ENCODE data around the gene NTN3.

The NTN3 gene

DNA sequence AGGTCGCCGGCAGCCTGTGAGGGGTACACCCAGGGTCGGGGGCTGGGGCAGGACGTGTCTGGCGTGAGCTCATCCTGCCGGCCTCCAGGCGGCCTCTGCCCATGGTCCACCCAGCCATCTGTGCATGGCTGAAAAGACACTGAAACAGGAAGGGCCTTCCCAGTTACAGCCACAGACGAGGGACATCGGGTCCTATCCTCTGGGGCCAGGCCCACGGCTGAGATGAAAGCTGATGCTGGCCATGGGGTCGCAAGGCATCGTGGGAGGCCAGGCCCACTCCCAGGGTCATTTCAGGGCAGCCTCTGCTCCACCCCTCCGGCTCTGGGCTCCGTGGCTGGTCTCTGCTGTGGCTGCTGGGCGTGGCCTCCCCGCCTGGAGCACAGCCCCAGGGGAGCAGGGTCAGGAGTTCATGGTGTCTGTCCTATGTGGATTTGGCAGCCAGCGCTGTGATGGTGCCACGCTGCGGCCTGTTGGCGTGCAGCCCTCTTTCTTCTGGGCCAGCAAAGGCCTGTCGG, 26.1 kb downstream of the NTN3 start:
- Histone ChIP-seq H3K27ac (ENCODE audit: low read depth in 2 of 2, low read length in 2 of 2) (no peak overlapping the region), H3K4me3 (ENCODE audit: low read length in 2 of 2) (no peak overlapping the region), H3K9me3 (ENCODE audit: control insufficient read depth in 2 of 2, low read length in 2 of 2) (no peaks in the 10 kb centered on the region), H3K27me3 (ENCODE audit: control insufficient read depth in 2 of 2, insufficient read depth in 2 of 2, low read length in 2 of 2) (no peaks in the 10 kb centered on the region), H3K36me3 (ENCODE audit: control insufficient read depth in 2 of 2, insufficient read depth in 2 of 2, low read length in 2 of 2) (peaks cover 6 to 14% of the 10 kb centered on the region in 2 donors), H3K9ac (ENCODE audit: low read depth in 1 of 2, low read length in 2 of 2) (no peak overlapping the region), H3K4me1 (ENCODE audit: control insufficient read depth in 2 of 2, insufficient read depth in 2 of 2, low read length in 2 of 2) (peaks cover 8 to 11% of the 10 kb centered on the region in 2 donors)

- H3K4me3 ChIP-seq (ENCODE audit: low read length in 2 of 2), result no peak overlapping the region
- H3K27ac ChIP-seq (ENCODE audit: low read depth in 2 of 2, low read length in 2 of 2), result no peak overlapping the region
These were observed 26.8 kb downstream of the NTN3 start for GRCh38 chr16:2497695-2498484.

DNA sequence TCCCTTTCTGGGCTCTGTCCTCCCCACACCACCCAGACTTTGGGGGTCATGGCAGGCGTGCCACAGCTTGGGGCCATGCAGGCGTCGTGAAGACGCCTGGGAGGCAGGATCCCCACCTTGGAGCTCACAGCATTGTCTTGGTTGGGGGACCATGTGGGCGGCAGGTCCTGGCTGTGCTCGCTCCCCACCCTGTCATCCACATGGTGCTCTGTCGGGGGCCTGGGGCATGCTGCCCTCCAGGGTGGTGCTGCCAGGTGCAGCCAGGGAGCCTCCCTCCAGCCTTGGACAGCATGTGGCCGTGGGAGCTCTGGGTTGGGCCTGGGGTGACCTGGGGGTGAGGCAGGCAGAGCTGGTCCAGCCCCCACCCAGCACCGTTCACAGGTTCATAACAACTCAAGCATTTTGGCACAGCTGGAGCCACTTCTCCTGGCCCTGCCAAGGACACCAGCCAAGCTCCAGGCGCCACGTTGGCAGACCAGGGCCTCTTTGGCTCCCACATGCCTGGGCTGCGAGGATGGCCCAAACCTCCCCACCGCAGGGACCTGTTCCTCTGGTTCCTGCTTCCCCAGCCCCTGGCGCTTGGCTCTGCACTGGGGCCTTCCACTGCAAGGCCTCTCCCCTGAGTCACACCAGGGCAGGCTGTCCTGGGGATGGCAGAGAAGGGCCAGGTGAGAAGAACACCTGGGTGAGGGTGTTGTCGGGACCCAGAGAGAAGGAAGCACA, 27.6 kb downstream of the NTN3 start:
- H3K9me3 ChIP-seq (ENCODE audit: control insufficient read depth in 2 of 2, low read length in 2 of 2), result no peaks in the 10 kb centered on the region
- no peaks in the 10 kb centered on the region for H3K27me3 ChIP-seq (ENCODE audit: control insufficient read depth in 2 of 2, insufficient read depth in 2 of 2, low read length in 2 of 2)
- no peak overlapping the region for H3K27ac ChIP-seq (ENCODE audit: low read depth in 2 of 2, low read length in 2 of 2)
- H3K36me3 ChIP-seq (ENCODE audit: control insufficient read depth in 2 of 2, insufficient read depth in 2 of 2, low read length in 2 of 2), result peaks cover 6 to 12% of the 10 kb centered on the region in 2 donors
- H3K4me1 ChIP-seq (ENCODE audit: control insufficient read depth in 2 of 2, insufficient read depth in 2 of 2, low read length in 2 of 2), result peaks cover 4 to 8% of the 10 kb centered on the region in 2 donors
- no peak overlapping the region for H3K4me3 ChIP-seq (ENCODE audit: low read length in 2 of 2)
- no peak overlapping the region for H3K9ac ChIP-seq (ENCODE audit: low read depth in 1 of 2, low read length in 2 of 2)

More at GRCh38 chr16:2497695-2498484, 26.8 kb downstream of the NTN3 start:
- H3K9me3 ChIP-seq (ENCODE audit: control insufficient read depth in 2 of 2, low read length in 2 of 2), result no peaks in the 10 kb centered on the region
- H3K27me3 ChIP-seq (ENCODE audit: control insufficient read depth in 2 of 2, insufficient read depth in 2 of 2, low read length in 2 of 2), result no peaks in the 10 kb centered on the region
- peaks cover 6 to 14% of the 10 kb centered on the region in 2 donors for H3K36me3 ChIP-seq (ENCODE audit: control insufficient read depth in 2 of 2, insufficient read depth in 2 of 2, low read length in 2 of 2)
- H3K4me1 ChIP-seq (ENCODE audit: control insufficient read depth in 2 of 2, insufficient read depth in 2 of 2, low read length in 2 of 2), result peaks cover 4 to 8% of the 10 kb centered on the region in 2 donors
- no peak overlapping the region for H3K9ac ChIP-seq (ENCODE audit: low read depth in 1 of 2, low read length in 2 of 2)

- no peaks in the 10 kb centered on the region for H3K9me3 ChIP-seq (ENCODE audit: control insufficient read depth in 2 of 2, low read length in 2 of 2)
- H3K36me3 ChIP-seq (ENCODE audit: control insufficient read depth in 2 of 2, insufficient read depth in 2 of 2, low read length in 2 of 2), result peaks cover 6 to 12% of the 10 kb centered on the region in 2 donors
- peaks cover 4 to 8% of the 10 kb centered on the region in 2 donors for H3K4me1 ChIP-seq (ENCODE audit: control insufficient read depth in 2 of 2, insufficient read depth in 2 of 2, low read length in 2 of 2)
- no peaks in the 10 kb centered on the region for H3K27me3 ChIP-seq (ENCODE audit: control insufficient read depth in 2 of 2, insufficient read depth in 2 of 2, low read length in 2 of 2)
- H3K9ac ChIP-seq (ENCODE audit: low read depth in 1 of 2, low read length in 2 of 2), result no peak overlapping the region
- H3K4me3 ChIP-seq (ENCODE audit: low read length in 2 of 2), result no peak overlapping the region
- H3K27ac ChIP-seq (ENCODE audit: low read depth in 2 of 2, low read length in 2 of 2), result no peak overlapping the region
These were observed 28.4 kb downstream of the NTN3 start for GRCh38 chr16:2499454-2499853.

DNA sequence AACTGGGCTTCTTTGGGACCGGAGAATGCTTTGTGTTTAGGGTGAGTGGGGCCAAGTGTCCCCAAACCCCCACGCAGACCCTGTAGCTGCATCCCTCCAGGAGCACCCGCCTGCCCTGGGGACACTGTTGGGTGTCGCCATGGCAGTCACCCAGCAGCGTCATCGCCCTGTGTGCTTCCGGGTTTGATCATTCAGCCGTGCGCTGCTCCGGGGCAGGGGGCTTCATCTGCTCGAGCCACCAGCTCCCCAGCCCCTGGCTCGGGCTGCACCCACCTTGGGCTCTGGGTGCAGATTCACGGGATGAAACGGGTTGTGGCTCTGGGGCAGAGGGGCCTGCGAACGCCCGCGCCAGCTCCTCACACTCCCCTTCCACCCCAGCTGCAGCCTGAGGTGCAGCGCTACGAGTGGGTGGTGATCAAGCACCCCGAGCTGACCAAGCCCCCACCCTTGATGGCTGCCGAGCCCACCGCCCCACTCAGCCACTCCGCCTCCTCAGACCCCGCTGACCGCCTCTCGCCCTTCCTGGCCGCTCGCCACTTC, 28.9 kb downstream of the NTN3 start:
- no peak overlapping the region for H3K9ac ChIP-seq (ENCODE audit: low read depth in 1 of 2, low read length in 2 of 2)
- H3K4me1 ChIP-seq (ENCODE audit: control insufficient read depth in 2 of 2, insufficient read depth in 2 of 2, low read length in 2 of 2), result peaks cover 4 to 8% of the 10 kb centered on the region in 2 donors
- no peak overlapping the region for H3K4me3 ChIP-seq (ENCODE audit: low read length in 2 of 2)
- no peaks in the 10 kb centered on the region for H3K27me3 ChIP-seq (ENCODE audit: control insufficient read depth in 2 of 2, insufficient read depth in 2 of 2, low read length in 2 of 2)
- H3K36me3 ChIP-seq (ENCODE audit: control insufficient read depth in 2 of 2, insufficient read depth in 2 of 2, low read length in 2 of 2), result peaks cover 6 to 12% of the 10 kb centered on the region in 2 donors
- no peaks in the 10 kb centered on the region for H3K9me3 ChIP-seq (ENCODE audit: control insufficient read depth in 2 of 2, low read length in 2 of 2)
- no peak overlapping the region for H3K27ac ChIP-seq (ENCODE audit: low read depth in 2 of 2, low read length in 2 of 2)

- Histone ChIP-seq H3K9me3 (ENCODE audit: control insufficient read depth in 2 of 2, low read length in 2 of 2) (no peaks in the 10 kb centered on the region), H3K4me3 (ENCODE audit: low read length in 2 of 2) (no peak overlapping the region), H3K4me1 (ENCODE audit: control insufficient read depth in 2 of 2, insufficient read depth in 2 of 2, low read length in 2 of 2) (peaks cover 4 to 8% of the 10 kb centered on the region in 2 donors), H3K27me3 (ENCODE audit: control insufficient read depth in 2 of 2, insufficient read depth in 2 of 2, low read length in 2 of 2) (no peaks in the 10 kb centered on the region), H3K36me3 (ENCODE audit: control insufficient read depth in 2 of 2, insufficient read depth in 2 of 2, low read length in 2 of 2) (peaks cover 6 to 12% of the 10 kb centered on the region in 2 donors), H3K9ac (ENCODE audit: low read depth in 1 of 2, low read length in 2 of 2) (no peak overlapping the region), H3K27ac (ENCODE audit: low read depth in 2 of 2, low read length in 2 of 2) (no peak overlapping the region)
These were observed 29.4 kb downstream of the NTN3 start for GRCh38 chr16:2500430-2500917.

DNA sequence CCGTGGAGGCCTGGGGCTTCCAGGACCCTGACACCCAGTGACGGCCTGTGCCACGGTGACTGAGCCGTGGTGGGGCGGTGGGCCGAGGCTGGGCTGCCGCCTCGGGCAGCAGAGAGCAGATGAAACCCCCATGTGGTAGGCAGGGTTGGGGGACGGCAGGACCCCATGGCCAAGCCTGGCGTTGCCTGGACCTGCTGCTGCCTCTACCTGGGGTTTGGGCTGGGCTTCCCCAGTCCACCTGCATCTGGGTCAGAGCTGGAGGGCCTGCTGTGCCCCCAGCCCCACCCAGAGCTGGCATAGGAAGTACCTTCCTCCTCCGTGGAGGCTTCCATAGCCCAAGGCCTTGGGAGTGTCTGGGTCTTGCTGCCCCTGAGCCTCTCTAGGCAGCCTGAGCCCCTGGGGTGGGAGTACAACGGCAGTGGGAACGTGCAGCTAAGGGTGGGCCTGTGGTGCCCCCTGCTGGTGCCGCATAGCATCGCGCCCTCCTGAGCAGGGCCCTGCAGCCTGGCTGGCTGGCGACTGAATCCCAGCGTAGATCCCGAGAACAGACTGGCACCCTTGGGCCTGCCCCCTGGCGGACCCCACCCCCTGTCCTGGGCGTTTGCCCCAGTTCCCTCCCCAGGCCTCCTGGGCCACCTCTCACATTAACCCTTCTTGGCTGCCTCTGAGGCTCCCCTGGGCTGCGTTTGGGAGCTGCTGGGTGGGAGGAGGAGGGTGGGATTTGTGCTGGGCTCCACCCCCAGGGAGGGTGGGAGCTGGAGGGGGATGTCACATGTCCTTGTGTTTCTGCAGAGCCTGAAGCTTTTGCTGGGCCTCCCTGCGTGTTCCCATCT, 30.0 kb downstream of the NTN3 start:
- H3K27ac ChIP-seq (ENCODE audit: low read depth in 2 of 2, low read length in 2 of 2), result no peak overlapping the region
- H3K9ac ChIP-seq (ENCODE audit: low read depth in 1 of 2, low read length in 2 of 2), result no peak overlapping the region
- H3K4me1 ChIP-seq (ENCODE audit: control insufficient read depth in 2 of 2, insufficient read depth in 2 of 2, low read length in 2 of 2), result peaks cover 4 to 8% of the 10 kb centered on the region in 2 donors
- H3K27me3 ChIP-seq (ENCODE audit: control insufficient read depth in 2 of 2, insufficient read depth in 2 of 2, low read length in 2 of 2), result no peaks in the 10 kb centered on the region
- no peaks in the 10 kb centered on the region for H3K9me3 ChIP-seq (ENCODE audit: control insufficient read depth in 2 of 2, low read length in 2 of 2)
- peak overlapping the region in 1 of 2 donors; percentile 7 for H3K4me3 ChIP-seq (ENCODE audit: low read length in 2 of 2)
- peaks cover 6 to 10% of the 10 kb centered on the region in 2 donors for H3K36me3 ChIP-seq (ENCODE audit: control insufficient read depth in 2 of 2, insufficient read depth in 2 of 2, low read length in 2 of 2)

GRCh38 chr16:2501946-2502895, 31.1 kb downstream of the NTN3 start:
- Histone ChIP-seq H3K27me3 (ENCODE audit: control insufficient read depth in 2 of 2, insufficient read depth in 2 of 2, low read length in 2 of 2) (no peaks in the 10 kb centered on the region), H3K4me3 (ENCODE audit: low read length in 2 of 2) (no peak overlapping the region), H3K27ac (ENCODE audit: low read depth in 2 of 2, low read length in 2 of 2) (no peak overlapping the region), H3K9me3 (ENCODE audit: control insufficient read depth in 2 of 2, low read length in 2 of 2) (no peaks in the 10 kb centered on the region), H3K36me3 (ENCODE audit: control insufficient read depth in 2 of 2, insufficient read depth in 2 of 2, low read length in 2 of 2) (peaks cover 0 to 1% of the 10 kb centered on the region in 2 donors), H3K4me1 (ENCODE audit: control insufficient read depth in 2 of 2, insufficient read depth in 2 of 2, low read length in 2 of 2) (peaks cover 4 to 8% of the 10 kb centered on the region in 2 donors), H3K9ac (ENCODE audit: low read depth in 1 of 2, low read length in 2 of 2) (no peak overlapping the region)

- Histone ChIP-seq H3K9ac (ENCODE audit: low read depth in 1 of 2, low read length in 2 of 2) (no peak overlapping the region), H3K9me3 (ENCODE audit: control insufficient read depth in 2 of 2, low read length in 2 of 2) (no peaks in the 10 kb centered on the region), H3K36me3 (ENCODE audit: control insufficient read depth in 2 of 2, insufficient read depth in 2 of 2, low read length in 2 of 2) (no peaks in the 10 kb centered on the region), H3K4me3 (ENCODE audit: low read length in 2 of 2) (no peak overlapping the region), H3K4me1 (ENCODE audit: control insufficient read depth in 2 of 2, insufficient read depth in 2 of 2, low read length in 2 of 2) (peaks cover 2 to 10% of the 10 kb centered on the region in 2 donors), H3K27ac (ENCODE audit: low read depth in 2 of 2, low read length in 2 of 2) (no peak overlapping the region), H3K27me3 (ENCODE audit: control insufficient read depth in 2 of 2, insufficient read depth in 2 of 2, low read length in 2 of 2) (no peaks in the 10 kb centered on the region)
These were observed 34.6 kb downstream of the NTN3 start for GRCh38 chr16:2505695-2506094.

Data from mucosa of rectum (tissue), 2 donors.